ENCODE results near the gene PAX6. TPM values are rescaled to one million over a fixed set of nuclear protein-coding genes. Genes with fewer than 3 reads are reported as not detected.

PAX6 gene
- total and polyA plus RNA-seq, 2 of the 4 experiments (the other 2 are of a cell fraction), result not detected

DNA sequence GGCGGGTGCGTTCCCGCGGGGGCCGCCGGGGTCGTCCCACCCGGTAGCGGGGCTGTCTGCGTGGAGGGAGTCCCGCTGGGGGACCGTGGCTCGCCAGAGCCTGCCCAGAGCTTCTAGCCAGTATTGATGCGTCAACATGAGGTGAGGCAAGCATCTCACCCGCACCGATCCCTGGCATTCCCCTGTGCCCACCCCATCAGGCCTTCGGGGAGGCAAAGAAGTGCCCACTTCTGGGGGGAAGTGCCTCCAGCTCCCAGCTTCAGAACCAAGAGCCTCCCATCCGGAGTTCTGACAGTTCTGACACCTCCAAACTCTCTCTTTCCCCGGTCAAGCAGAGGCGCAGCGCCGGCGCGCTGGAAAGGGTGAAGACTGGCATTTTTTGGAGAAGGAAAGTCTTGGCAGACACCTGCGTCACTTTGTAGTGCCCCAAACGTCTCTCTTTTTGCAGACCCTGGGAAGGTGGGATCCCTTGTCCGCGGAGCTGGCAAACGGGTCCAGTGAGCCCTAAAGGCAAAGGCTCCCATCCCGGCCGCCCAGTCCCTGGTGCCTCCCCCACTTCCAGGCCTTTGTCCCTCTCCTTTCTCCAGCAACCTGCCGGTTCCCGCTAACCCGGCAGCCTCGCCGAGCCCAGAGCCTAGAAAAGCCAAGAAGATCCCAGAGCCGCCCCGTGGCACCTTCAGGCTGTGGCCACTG, 3.2 kb upstream of the PAX6 start:
- Histone ChIP-seq H4K20me1 (ENCODE audit: insufficient read depth, low read length) (peaks cover 11% of the 10 kb centered on the region), H4K8ac (ENCODE audit: low read depth in 2 of 2, low read length in 2 of 2) (no peak overlapping the region), H3K4ac (ENCODE audit: low read depth, low read length) (no peak overlapping the region), H2BK120ac (ENCODE audit: low read depth, low read length) (no peak overlapping the region), H3K36me3 (ENCODE audit: control insufficient read depth, insufficient read depth, low read length) (no peaks in the 10 kb centered on the region), H2AFZ (replicated peaks; ENCODE audit: low read length, poor library complexity) (no peak overlapping the region), H4K5ac (ENCODE audit: low read depth, low read length) (no peak overlapping the region), H2AK9ac (replicated peaks; ENCODE audit: low read depth, low read length, poor library complexity) (no peak overlapping the region), H3K56ac (ENCODE audit: extremely low read depth, insufficient read depth, low read length) (no peak overlapping the region), H3K9me3 (ENCODE audit: control insufficient read depth, insufficient read depth, low read length) (peaks cover 6% of the 10 kb centered on the region; the same call in 1 of the 2 replicates), H2BK5ac (ENCODE audit: low read depth, low read length, poor library complexity, severe bottlenecking) (no peak overlapping the region), H3K14ac (replicated peaks; ENCODE audit: low read depth, low read length) (no peak overlapping the region), H2BK15ac (ENCODE audit: low read depth, low read length) (no peak overlapping the region), H3K27ac (ENCODE audit: insufficient read depth, low read length) (no peak overlapping the region), H4K91ac (ENCODE audit: insufficient read depth, low read depth, low read length) (no peak overlapping the region), H3K27me3 (ENCODE audit: control insufficient read depth, insufficient read depth, low read length) (peaks cover 98% of the 10 kb centered on the region), H3K4me1 (ENCODE audit: control insufficient read depth, insufficient read depth, low read length) (no peaks in the 10 kb centered on the region; the same call in 1 of the 2 replicates), H3K9me1 (ENCODE audit: insufficient read depth, low read length) (no peaks in the 10 kb centered on the region), H3K79me1 (ENCODE audit: low read depth in 1 of 2, low read length in 2 of 2) (no peaks in the 10 kb centered on the region), H3K4me2 (ENCODE audit: low read depth, low read length) (no peak overlapping the region), H2AK5ac (ENCODE audit: low read depth, low read length) (no peak overlapping the region), H3K4me3 (ENCODE audit: insufficient read depth, low read depth, low read length) (no peak overlapping the region), H3K9ac (ENCODE audit: low read depth, low read length) (no peak overlapping the region), H3K18ac (ENCODE audit: low read depth, low read length) (no peak overlapping the region), H2BK20ac (ENCODE audit: low read depth, low read length) (no peak overlapping the region), H3K23ac (ENCODE audit: low read depth, low read length) (no peak overlapping the region)
- DNase-seq (no peak), ATAC-seq (ENCODE audit: low read depth) (no peak)
- intact Hi-C loops (cut with micrococcal nuclease) (no loop called here), dilution Hi-C loops (cut with HindIII; ENCODE audit: low sequenced_read_pairs, unreplicated experiment) (no loop called here), in situ Hi-C loops (cut with MboI; ENCODE audit: low sequenced_read_pairs) (no loop called here)
- TF ChIP-seq RFX5 (IDR thresholded peaks at IDR 0.05; ENCODE audit: low read depth, low read length), result no peak
- TF ChIP-seq RAD21 (IDR thresholded peaks at IDR 0.05; ENCODE audit: low read length), result no peak
- no peak for TF ChIP-seq BHLHE40 (IDR thresholded peaks at IDR 0.05; ENCODE audit: low read depth, low read length)
- TF ChIP-seq MXI1 (IDR thresholded peaks at IDR 0.05; ENCODE audit: borderline replicate concordance, low read depth, low read length), result no peak
- TF ChIP-seq POLR2A (IDR thresholded peaks at IDR 0.05; ENCODE audit: low read depth, low read length), result no peak
- no peak for TF ChIP-seq RCOR1 (IDR thresholded peaks at IDR 0.05; ENCODE audit: insufficient replicate concordance, low read length)
- no peak for TF ChIP-seq FOS (IDR thresholded peaks at IDR 0.05; ENCODE audit: low read depth, low read length)
- TF ChIP-seq MAZ (IDR thresholded peaks at IDR 0.05; ENCODE audit: borderline replicate concordance, low read depth, low read length), result no peak
- no peak for TF ChIP-seq NFE2L2 (IDR thresholded peaks at IDR 0.05; ENCODE audit: low read depth, low read length)
- TF ChIP-seq CEBPB (IDR thresholded peaks at IDR 0.05; ENCODE audit: low read depth, low read length), result no peak
- no peak for TF ChIP-seq MAFK (IDR thresholded peaks at IDR 0.05; ENCODE audit: low read depth, low read length)
- no peak for TF ChIP-seq CHD1 (IDR thresholded peaks at IDR 0.05; ENCODE audit: low read depth, low read length)
- TF ChIP-seq, protein P1, sequence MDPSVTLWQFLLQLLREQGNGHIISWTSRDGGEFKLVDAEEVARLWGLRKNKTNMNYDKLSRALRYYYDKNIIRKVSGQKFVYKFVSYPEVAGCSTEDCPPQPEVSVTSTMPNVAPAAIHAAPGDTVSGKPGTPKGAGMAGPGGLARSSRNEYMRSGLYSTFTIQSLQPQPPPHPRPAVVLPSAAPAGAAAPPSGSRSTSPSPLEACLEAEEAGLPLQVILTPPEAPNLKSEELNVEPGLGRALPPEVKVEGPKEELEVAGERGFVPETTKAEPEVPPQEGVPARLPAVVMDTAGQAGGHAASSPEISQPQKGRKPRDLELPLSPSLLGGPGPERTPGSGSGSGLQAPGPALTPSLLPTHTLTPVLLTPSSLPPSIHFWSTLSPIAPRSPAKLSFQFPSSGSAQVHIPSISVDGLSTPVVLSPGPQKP (IDR thresholded peaks at IDR 0.05; ENCODE audit: borderline replicate concordance, low read depth, low read length), result no peak
- TF ChIP-seq CTCF (conservative IDR thresholded peaks at IDR 0.05; ENCODE audit: low read depth, low read length), result no peak
- no TSS peak for BruUV-seq (replicated peaks)
- WGBS, 2 experiments (ENCODE audit: extremely low coverage in 2 of 2, insufficient read length in 1 of 2), result 2% methylated on average over 8 of the region's 38 CpGs; no CpG with 5 or more reads in 1 of the 2 experiments
- ChIA-PET POLR2A (ENCODE audit: unreplicated experiment) (no interaction called here), CTCF (no interaction called here)

All from IMR-90 (cell line).